GM06990 (cell line): ENCODE measurements around the gene NPFF.
"Not testable (repeated sequence)": the region's sequence is repeated elsewhere in the genome, so short reads cannot be mapped to it uniquely, and the experiment has no call there.

Source experiments
- DNase-seq: peaks from one replicate; pipeline ENCODE4 v3.0.0-alpha.2; 2011; ENCODE audit not compliant: insufficient read length; ENCODE audit errors: extremely low read depth
- H3K27me3 ChIP-seq: replicated peaks from 2 replicates; pipeline ENCODE4 v1.6.0; 2011; ENCODE audit warnings: low read length; ENCODE audit not compliant: control insufficient read depth, insufficient read depth
- H3K36me3 ChIP-seq: 2 replicates; pipeline ENCODE4 v1.5.1; 2011; ENCODE audit warnings: low read length; ENCODE audit not compliant: control insufficient read depth, insufficient read depth
- H3K4me3 ChIP-seq: replicated peaks from 2 replicates; pipeline ENCODE4 v1.5.1; 2011; ENCODE audit warnings: low read depth, mild to moderate bottlenecking, control low read depth, low read length
- TF ChIP-seq, protein P1 (sequence below): IDR thresholded peaks from 2 replicates; pipeline ENCODE4 v1.5.1; 2011; ENCODE audit warnings: low read length, control low read depth, mild to moderate bottlenecking, inconsistent platforms; ENCODE audit not compliant: insufficient read depth, poor library complexity, severe bottlenecking

Gene NPFF, protein sequence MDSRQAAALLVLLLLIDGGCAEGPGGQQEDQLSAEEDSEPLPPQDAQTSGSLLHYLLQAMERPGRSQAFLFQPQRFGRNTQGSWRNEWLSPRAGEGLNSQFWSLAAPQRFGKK

DNA sequence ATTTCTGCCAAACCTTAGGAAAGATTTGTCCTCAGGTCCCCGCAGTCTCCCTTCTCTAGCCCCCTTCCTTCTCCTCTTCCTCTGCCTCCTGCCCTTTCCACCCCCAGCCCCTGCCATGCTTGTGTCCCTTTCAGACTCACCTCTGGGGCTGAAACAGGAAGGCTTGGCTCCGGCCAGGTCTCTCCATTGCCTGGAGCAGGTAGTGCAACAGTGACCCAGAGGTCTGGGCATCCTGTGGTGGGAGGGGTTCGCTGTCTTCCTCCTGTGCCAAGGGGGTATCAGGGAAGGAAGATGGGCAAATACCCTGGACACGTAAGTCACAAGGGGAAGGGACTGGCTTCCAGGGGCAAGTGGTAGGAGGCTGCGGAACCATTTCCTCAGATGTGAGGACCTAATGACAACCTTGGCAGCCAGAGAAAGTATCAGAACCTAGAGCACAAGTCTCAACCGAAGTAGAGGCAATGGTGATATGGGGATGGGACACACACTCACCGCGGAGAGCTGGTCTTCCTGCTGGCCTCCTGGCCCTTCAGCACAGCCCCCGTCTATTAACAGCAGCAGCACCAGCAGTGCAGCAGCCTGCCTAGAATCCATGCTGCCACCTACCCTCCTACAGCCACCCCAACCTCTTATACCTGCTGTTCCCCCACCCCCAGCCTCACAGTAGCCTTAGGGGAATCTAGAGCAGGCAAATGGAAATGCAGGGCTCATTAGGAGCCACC, at the start of gene NPFF:
Gene NPFF (minus strand): TSS at position 604 of the 722 bp plus-strand sequence. CDS start 10 bp downstream, at position 594.
- H3K36me3 ChIP-seq = peaks cover 27% of the 10 kb centered on the region
- TF ChIP-seq, protein P1, sequence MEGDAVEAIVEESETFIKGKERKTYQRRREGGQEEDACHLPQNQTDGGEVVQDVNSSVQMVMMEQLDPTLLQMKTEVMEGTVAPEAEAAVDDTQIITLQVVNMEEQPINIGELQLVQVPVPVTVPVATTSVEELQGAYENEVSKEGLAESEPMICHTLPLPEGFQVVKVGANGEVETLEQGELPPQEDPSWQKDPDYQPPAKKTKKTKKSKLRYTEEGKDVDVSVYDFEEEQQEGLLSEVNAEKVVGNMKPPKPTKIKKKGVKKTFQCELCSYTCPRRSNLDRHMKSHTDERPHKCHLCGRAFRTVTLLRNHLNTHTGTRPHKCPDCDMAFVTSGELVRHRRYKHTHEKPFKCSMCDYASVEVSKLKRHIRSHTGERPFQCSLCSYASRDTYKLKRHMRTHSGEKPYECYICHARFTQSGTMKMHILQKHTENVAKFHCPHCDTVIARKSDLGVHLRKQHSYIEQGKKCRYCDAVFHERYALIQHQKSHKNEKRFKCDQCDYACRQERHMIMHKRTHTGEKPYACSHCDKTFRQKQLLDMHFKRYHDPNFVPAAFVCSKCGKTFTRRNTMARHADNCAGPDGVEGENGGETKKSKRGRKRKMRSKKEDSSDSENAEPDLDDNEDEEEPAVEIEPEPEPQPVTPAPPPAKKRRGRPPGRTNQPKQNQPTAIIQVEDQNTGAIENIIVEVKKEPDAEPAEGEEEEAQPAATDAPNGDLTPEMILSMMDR = no peak
- H3K4me3 ChIP-seq = no peak within 1 kb of the TSS

DNA sequence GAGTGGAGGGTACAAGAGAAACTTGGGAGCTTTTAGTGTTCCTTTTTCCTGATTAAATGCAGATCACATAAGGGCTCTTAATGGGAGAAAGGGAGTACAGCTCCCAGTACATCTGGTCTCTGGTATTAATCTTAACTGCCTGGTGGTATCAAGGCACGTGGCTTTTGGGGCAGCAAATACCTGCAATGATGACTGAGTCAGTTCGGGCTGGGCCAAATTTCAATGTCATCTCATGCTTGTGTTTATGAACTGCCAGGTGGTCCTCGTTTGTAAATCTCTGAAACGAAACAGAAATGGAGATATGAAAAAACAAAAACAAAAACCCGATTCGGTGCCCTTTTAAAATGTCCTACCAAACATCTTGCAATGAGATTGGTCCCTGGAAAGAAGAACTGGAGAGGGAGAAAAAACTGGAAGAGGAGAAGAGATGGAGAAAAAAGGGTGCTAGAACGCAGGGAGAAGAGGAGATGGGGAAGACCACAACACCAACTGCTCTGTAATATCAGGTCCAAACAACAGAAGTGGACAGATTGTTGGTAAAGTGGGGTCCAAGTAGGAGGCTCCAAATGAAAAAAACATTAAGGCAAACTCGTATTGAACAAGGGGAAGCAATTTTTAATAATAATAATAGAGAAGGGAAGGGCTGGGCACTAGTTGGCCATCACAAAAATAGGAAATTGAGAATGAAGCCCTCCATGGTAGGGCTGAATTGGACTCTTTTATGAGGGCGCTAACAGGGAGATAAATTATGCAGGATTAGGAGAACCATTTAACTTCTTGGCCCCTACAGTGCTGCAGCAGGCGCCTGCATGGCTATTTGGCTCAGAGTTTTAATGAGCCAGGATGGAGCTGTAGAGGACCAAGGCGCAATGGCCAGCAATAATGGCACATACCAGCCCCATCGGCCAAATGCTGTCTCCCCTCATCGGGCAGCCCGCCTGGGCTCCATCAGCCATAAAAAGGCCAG, 45.4 kb upstream of the NPFF start:
- Histone ChIP-seq H3K4me3 (no peak overlapping the region), H3K27me3 (no peaks in the 10 kb centered on the region), H3K36me3 (peaks cover 3% of the 10 kb centered on the region)
- TF ChIP-seq, protein P1 = no peak
- DNase-seq = no peak

More for the DNA sequence above, at the start of gene NPFF:
- no peak for DNase-seq
- H3K27me3 ChIP-seq = no peaks in the 10 kb centered on the region

DNA sequence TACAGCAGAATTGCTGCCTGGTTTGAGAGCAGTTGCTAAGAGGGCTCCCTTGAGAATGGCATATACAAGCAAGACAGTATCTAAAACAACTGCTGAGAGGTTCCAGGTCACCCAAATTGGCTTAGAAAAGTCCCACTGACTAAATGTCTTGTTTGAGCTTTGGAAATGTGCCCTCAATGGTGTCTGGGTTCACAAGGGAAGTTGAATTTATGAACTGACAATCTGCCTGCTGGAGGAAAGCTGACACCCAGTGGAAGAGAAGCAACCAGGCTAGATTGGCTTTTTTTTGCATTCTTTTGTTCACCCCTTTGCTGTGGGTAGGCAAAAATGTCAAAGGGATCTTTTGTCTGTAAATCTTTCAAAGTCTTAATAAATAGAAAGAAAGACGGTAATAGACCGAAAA, 44.6 kb upstream of the NPFF start:
- H3K27me3 ChIP-seq = no peaks in the 10 kb centered on the region
- TF ChIP-seq, protein P1 = no peak
- DNase-seq = no peak
- peaks cover 3% of the 10 kb centered on the region for H3K36me3 ChIP-seq
- no peak overlapping the region for H3K4me3 ChIP-seq

DNA sequence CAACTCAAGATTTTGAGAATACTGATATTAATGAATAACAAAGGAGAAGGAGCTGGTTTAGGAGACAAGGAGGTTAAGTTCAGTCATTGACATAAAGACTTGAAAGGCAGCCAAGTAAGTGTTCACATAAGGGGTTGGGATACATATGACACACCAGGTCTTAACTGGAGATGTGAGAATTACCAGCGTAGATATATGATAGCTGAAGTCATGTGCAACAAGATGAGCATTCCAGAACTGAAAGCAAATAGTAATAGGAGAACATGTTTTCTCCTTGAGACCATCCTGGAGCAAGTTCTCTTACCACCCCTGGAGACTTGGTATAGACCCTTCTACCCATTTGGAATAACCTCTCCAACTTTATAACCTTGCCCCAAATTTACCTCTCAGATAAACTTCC, 43.3 kb upstream of the NPFF start:
- no peak overlapping the region for H3K4me3 ChIP-seq
- peaks cover 3% of the 10 kb centered on the region for H3K36me3 ChIP-seq

DNA sequence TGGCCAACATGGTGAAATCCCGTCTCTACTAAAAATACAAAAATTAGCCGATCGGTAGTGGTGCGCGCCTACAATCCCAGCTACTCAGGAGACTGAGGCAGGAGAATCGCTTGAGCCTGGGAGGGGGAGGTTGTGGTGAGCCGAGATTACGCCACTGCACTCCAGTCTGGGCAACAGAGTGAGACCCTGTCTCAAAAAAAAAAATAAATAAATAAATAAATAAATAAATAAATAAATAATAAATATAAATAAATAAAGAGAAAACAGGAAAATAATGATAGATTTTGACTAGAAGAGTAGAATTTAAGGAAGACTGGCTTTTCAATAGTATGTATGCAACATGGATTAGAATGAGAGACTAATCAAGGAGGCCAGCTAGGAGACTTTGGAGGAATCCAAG, 42.8 kb upstream of the NPFF start:
- not testable (repeated sequence) for H3K36me3 ChIP-seq, H3K27me3 ChIP-seq, DNase-seq, H3K4me3 ChIP-seq

More for the DNA sequence above, 43.3 kb upstream of the NPFF start:
- H3K27me3 ChIP-seq = no peaks in the 10 kb centered on the region
- TF ChIP-seq, protein P1 = no peak
- no peak for DNase-seq

DNA sequence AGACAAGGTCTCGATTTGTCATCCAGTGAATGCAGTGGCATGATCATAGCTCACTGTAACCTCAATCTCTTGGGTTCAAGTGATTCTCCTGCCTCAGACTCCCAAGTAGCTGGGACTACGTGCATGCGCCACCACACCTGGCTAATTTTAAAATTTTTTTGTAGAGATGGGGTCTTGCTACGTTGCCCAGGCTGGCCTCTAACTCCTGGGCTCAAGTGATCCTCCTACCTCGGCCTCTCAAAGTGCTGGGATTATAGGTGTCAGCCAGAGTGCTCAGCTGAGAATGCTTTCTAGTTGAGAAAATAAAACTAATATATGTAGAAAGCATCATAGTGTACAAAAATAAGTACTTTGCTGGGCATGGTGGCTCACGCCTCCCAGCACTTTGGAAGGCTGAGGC, 41.1 kb upstream of the NPFF start:
- H3K36me3 ChIP-seq, H3K27me3 ChIP-seq, DNase-seq, H3K4me3 ChIP-seq: not testable (repeated sequence)
